AG04450 (cell line): Measurements from ENCODE around the gene EXT2. TPM values are rescaled to one million over a fixed set of nuclear protein-coding genes. Genes with fewer than 3 reads are reported as not detected.

ENCODE experiments used
- CTCF ChIA-PET: fragments of 300-600, 350-600 bp; formaldehyde crosslinking; extraction: SDS; loops from one replicate; lab custom pipeline; 2022; ENCODE audit warnings: antibody characterized with exemption, inconsistent platforms; lab: Charles Lee
- POLR2A ChIA-PET: fragments of 350-600 bp; formaldehyde crosslinking; extraction: SDS; loops from one replicate; lab custom pipeline; 2021; ENCODE audit warnings: antibody characterized with exemption, inconsistent platforms; lab: Yijun Ruan, JAX
- DNase-seq: peaks from one replicate; pipeline ENCODE4 v3.0.0-alpha.2; 2011; ENCODE audit warnings: low read depth, low spot score
- H3K27ac ChIP-seq: one replicate; pipeline ENCODE4 v1.5.1; 2012; ENCODE audit warnings: low read depth, low read length, control low read depth
- H3K27me3 ChIP-seq: one replicate; pipeline ENCODE4 v1.6.0; 2012; ENCODE audit warnings: low read length; ENCODE audit not compliant: control insufficient read depth, insufficient read depth
- H3K4me3 ChIP-seq: 2 replicates; pipeline ENCODE4 v1.5.1; 2011; ENCODE audit warnings: mild to moderate bottlenecking, low read depth, low read length, control low read depth
- H3K9me3 ChIP-seq: 2 replicates; pipeline ENCODE4 v1.5.1; 2012; ENCODE audit warnings: low read length; ENCODE audit not compliant: control insufficient read depth, insufficient read depth
- CTCF ChIP-seq: IDR thresholded peaks from 2 replicates; pipeline ENCODE4 v1.5.1; 2011; ENCODE audit warnings: low read depth, low read length, control low read depth, inconsistent platforms
- polyA plus RNA-seq: library from polyadenylated mRNA; depleted of rRNA; stranded (reverse); fragments of >200 nt; gene quantifications from 2 replicates; pipeline ENCODE4 v1.2.3, GENCODE V29; 2011

The EXT2 gene
- polyA plus RNA-seq, 1 experiment: 138 TPM

GRCh38 chr11:44189986-44190882 lies 94.8 kb downstream of the EXT2 start:
- TF ChIP-seq CTCF: no peak
- Histone ChIP-seq H3K4me3 (no peak overlapping the region), H3K27ac (no peak overlapping the region), H3K27me3 (no peaks in the 10 kb centered on the region), H3K9me3 (peaks cover 3% of the 10 kb centered on the region; the same call in 1 of the 2 replicates)
- POLR2A ChIA-PET: no interaction called here
- DNase-seq: no peak
- CTCF ChIA-PET: no interaction called here

GRCh38 chr11:44190883-44191230 lies 95.4 kb downstream of the EXT2 start:
- no peak for DNase-seq
- ChIA-PET CTCF (interaction anchor here (0.8 to 1.4 kb wide), 2 partner anchors 17 to 54 kb away, joined by 3 read pairs; no protein-coding TSS in a partner anchor), POLR2A (no interaction called here)
- Histone ChIP-seq H3K4me3 (no peak overlapping the region), H3K9me3 (peaks cover 3% of the 10 kb centered on the region; the same call in 1 of the 2 replicates), H3K27me3 (no peaks in the 10 kb centered on the region), H3K27ac (no peak overlapping the region)
- TF ChIP-seq CTCF: no peak

GRCh38 chr11:44191322-44192016 lies 96.0 kb downstream of the EXT2 start:
- DNase-seq: no peak
- peaks cover 3% of the 10 kb centered on the region; the same call in 1 of the 2 replicates for H3K9me3 ChIP-seq
- no peak overlapping the region for H3K27ac ChIP-seq
- TF ChIP-seq CTCF: no peak
- POLR2A ChIA-PET: no interaction called here
- CTCF ChIA-PET: interaction anchor here (0.8 to 1.4 kb wide), 2 partner anchors 16 to 55 kb away, joined by 3 read pairs; no protein-coding TSS in a partner anchor
- H3K4me3 ChIP-seq: no peak overlapping the region
- no peaks in the 10 kb centered on the region for H3K27me3 ChIP-seq

GRCh38 chr11:44192017-44192385 lies 96.5 kb downstream of the EXT2 start:
- CTCF ChIA-PET: interaction anchor here (1.4 kb wide), 1 partner anchor 56 kb away, joined by 3 read pairs; no protein-coding TSS in a partner anchor
- H3K9me3 ChIP-seq: peaks cover 5% of the 10 kb centered on the region; the same call in 1 of the 2 replicates

More at GRCh38 chr11:44192017-44192385, 96.5 kb downstream of the EXT2 start:
- no peaks in the 10 kb centered on the region for H3K27me3 ChIP-seq
- no peak overlapping the region for H3K27ac ChIP-seq
- DNase-seq: no peak
- POLR2A ChIA-PET: no interaction called here
- TF ChIP-seq CTCF: no peak
- H3K4me3 ChIP-seq: no peak overlapping the region
